PFSK-1 (cell line): ENCODE measurements around the gene CXXC1.

ENCODE experiments used
- FOXP2 ChIP-seq: optimal IDR thresholded peaks from 2 replicates; pipeline ENCODE3; 2011; ENCODE audit warnings: borderline replicate concordance, control low read depth, inconsistent platforms; ENCODE audit not compliant: insufficient read depth; ENCODE audit errors: extremely low read length, extremely low read depth
- POLR2AphosphoS5 ChIP-seq: IDR thresholded peaks from 2 replicates; pipeline ENCODE4 v1.6.1; 2012; ENCODE audit warnings: low read depth, mild to moderate bottlenecking, control low read depth, low read length, moderate library complexity
- REST ChIP-seq, 2 experiments: IDR thresholded peaks; 2 replicates each; pipeline versions ENCODE4 v1.6.1 to v1.8.0; 2011 to 2012; ENCODE audit warnings: low read depth in 2 of 2, low read length in 2 of 2, control low read depth in 1 of 2, inconsistent platforms in 1 of 2, mild to moderate bottlenecking in 1 of 2, moderate library complexity in 1 of 2; ENCODE audit not compliant: insufficient read depth in 1 of 2
- SIN3A ChIP-seq: IDR thresholded peaks from 2 replicates; pipeline ENCODE4 v1.6.1; 2012; ENCODE audit warnings: mild to moderate bottlenecking, low read length, moderate library complexity, borderline replicate concordance; ENCODE audit not compliant: insufficient read depth
- TAF1 ChIP-seq: IDR thresholded peaks from 2 replicates; pipeline ENCODE4 v1.6.1; 2012; ENCODE audit warnings: low read length, control low read depth, borderline replicate concordance; ENCODE audit not compliant: insufficient read depth

CXXC1 gene

GRCh38 chr18:50277942-50278341, 9.6 kb downstream of the CXXC1 start:
- TF ChIP-seq FOXP2 = no peak
- no peak for TF ChIP-seq REST (IDR thresholded peaks at IDR 0.05; ENCODE audit: insufficient read depth in 1 of 2, low read depth in 2 of 2, low read length in 2 of 2)
- no peak for TF ChIP-seq POLR2AphosphoS5
- TF ChIP-seq TAF1 = no peak
- no peak for TF ChIP-seq SIN3A

GRCh38 chr18:50276452-50276851, 11.0 kb downstream of the CXXC1 start:
- no peak for TF ChIP-seq FOXP2
- TF ChIP-seq SIN3A = no peak
- no peak for TF ChIP-seq TAF1
- TF ChIP-seq REST (IDR thresholded peaks at IDR 0.05; ENCODE audit: insufficient read depth in 1 of 2, low read depth in 2 of 2, low read length in 2 of 2) = no peak
- TF ChIP-seq POLR2AphosphoS5 = no peak

- TF ChIP-seq FOXP2 (no peak), REST (IDR thresholded peaks at IDR 0.05; ENCODE audit: insufficient read depth in 1 of 2, low read depth in 2 of 2, low read length in 2 of 2) (no peak), SIN3A (no peak), POLR2AphosphoS5 (no peak), TAF1 (no peak)
These were observed 11.9 kb downstream of the CXXC1 start for GRCh38 chr18:50275503-50276036.

GRCh38 chr18:50274941-50275340, 12.6 kb downstream of the CXXC1 start:
- TF ChIP-seq POLR2AphosphoS5 = no peak
- no peak for TF ChIP-seq FOXP2
- TF ChIP-seq REST (IDR thresholded peaks at IDR 0.05; ENCODE audit: insufficient read depth in 1 of 2, low read depth in 2 of 2, low read length in 2 of 2) = no peak
- TF ChIP-seq SIN3A = no peak

GRCh38 chr18:50274044-50274442, 13.4 kb downstream of the CXXC1 start:
- TF ChIP-seq SIN3A = no peak
- TF ChIP-seq REST (IDR thresholded peaks at IDR 0.05; ENCODE audit: insufficient read depth in 1 of 2, low read depth in 2 of 2, low read length in 2 of 2) = no peak
- no peak for TF ChIP-seq TAF1
- TF ChIP-seq POLR2AphosphoS5 = no peak
- TF ChIP-seq FOXP2 = no peak
